Dermis lymphatic vessel endothelial cell (primary cell): Measurements from ENCODE around the gene HELZ. TPM values are rescaled to one million over a fixed set of nuclear protein-coding genes. Genes with fewer than 3 reads are reported as not detected.

Experiments used
- total RNA-seq: library from RNA; depleted of rRNA; stranded (reverse); fragments of >200 nt; gene quantifications from 2 replicates; pipeline ENCODE4 v1.2.1, GENCODE V29; 2014

HELZ gene, protein sequence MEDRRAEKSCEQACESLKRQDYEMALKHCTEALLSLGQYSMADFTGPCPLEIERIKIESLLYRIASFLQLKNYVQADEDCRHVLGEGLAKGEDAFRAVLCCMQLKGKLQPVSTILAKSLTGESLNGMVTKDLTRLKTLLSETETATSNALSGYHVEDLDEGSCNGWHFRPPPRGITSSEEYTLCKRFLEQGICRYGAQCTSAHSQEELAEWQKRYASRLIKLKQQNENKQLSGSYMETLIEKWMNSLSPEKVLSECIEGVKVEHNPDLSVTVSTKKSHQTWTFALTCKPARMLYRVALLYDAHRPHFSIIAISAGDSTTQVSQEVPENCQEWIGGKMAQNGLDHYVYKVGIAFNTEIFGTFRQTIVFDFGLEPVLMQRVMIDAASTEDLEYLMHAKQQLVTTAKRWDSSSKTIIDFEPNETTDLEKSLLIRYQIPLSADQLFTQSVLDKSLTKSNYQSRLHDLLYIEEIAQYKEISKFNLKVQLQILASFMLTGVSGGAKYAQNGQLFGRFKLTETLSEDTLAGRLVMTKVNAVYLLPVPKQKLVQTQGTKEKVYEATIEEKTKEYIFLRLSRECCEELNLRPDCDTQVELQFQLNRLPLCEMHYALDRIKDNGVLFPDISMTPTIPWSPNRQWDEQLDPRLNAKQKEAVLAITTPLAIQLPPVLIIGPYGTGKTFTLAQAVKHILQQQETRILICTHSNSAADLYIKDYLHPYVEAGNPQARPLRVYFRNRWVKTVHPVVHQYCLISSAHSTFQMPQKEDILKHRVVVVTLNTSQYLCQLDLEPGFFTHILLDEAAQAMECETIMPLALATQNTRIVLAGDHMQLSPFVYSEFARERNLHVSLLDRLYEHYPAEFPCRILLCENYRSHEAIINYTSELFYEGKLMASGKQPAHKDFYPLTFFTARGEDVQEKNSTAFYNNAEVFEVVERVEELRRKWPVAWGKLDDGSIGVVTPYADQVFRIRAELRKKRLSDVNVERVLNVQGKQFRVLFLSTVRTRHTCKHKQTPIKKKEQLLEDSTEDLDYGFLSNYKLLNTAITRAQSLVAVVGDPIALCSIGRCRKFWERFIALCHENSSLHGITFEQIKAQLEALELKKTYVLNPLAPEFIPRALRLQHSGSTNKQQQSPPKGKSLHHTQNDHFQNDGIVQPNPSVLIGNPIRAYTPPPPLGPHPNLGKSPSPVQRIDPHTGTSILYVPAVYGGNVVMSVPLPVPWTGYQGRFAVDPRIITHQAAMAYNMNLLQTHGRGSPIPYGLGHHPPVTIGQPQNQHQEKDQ (N-terminal part only)
- total RNA-seq, result 32.8 and 48.5 TPM in 2 replicates

DNA sequence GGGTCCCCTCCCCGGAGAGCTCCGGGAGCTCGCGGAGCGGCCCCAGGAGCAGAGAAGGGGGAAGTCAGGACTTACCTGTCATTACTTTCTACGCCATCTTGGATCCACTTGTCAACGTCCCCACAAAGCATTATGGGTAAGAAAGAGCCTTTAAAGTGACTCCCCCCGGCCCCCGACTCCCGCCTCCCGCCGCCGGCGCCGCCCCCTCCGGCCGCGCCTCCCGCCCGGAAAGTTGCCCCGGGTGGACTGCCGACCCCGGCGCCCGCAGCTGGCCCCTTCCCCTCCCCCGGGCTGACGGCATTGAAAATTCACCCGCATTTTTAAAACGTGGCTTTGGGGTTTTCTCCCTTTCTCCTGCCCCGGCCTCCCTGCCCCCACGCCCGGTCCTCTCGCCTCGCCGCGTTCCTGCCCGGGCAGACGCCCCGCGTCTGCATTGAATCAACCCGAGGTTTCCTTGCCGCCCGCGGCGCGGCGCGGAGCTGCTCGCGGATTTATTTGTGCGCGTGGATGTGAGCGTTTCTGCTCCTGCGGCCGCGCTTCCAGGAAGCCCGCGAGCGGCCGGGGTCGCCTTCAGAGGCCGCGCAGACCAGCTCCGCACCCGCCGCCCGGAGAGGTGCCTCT, at the start of gene HELZ:
TSS of gene HELZ (minus strand) at position 124 of the 621 bp plus-strand sequence. CDS start 26,392 bp downstream, outside the sequence.

DNA sequence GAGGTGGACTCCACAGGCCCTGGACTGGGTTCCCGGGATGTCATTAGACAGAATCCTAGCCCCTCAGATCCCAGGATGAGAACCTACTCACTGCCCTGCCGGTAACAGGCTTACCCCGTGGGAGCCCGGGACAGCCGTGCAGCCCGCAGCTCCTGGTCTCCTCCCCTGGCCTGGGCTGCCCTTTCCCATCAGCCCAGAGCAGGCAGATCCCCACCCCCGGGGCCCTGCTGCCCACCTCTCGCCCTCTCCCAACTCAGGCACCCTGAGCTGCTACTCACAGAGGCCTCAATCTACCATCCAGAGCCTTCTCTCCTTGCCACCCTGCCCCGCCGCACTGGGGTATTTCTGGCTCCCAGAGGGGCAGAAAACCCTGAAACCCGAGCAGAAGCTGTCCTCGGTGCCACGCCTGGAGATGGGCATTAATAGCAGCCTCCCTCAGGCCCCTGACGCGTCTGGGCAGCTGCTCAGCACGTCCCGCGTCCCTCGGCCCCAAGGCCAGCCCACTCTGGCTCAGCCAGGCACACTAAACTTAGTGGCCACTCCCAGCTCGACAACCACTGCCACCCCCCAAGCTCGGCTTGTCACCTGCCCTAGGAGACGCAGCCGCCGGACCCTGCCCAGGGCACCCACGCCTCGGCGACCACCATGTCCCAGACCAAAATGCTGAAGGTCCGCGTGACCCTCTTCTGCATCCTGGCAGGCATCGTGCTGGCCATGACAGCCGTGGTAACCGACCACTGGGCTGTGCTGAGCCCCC, 200.8 kb downstream of the HELZ start, which contains the start of gene CACNG1:
TSS of gene CACNG1 (plus strand) at position 539 of the 757 bp plus-strand sequence. CDS start at position 646, 107 bp downstream.

Other genes with a start within 250 kb of the HELZ start
- not detected in 2 replicates for gene CACNG1, start 200.6 kb downstream of the HELZ start, total RNA-seq
- gene PSMD12, start 121.4 kb upstream of the HELZ start, total RNA-seq, result 23.1 and 27.4 TPM in 2 replicates
- 22.4 and 32.0 TPM in 2 replicates for gene PITPNC1, start 132.1 kb upstream of the HELZ start, total RNA-seq